Fibroblast of gingiva (primary cell): Measurements from ENCODE around the gene SEMA6B.

Experiments
- DNase-seq: peaks from one replicate; pipeline ENCODE4 v3.0.0-alpha.2; 2011; ENCODE audit warnings: low read depth

Gene SEMA6B

GRCh38 chr19:4493104-4493928 lies 66.2 kb downstream of the SEMA6B start:
- DNase-seq, result no peak
